ENCODE data around the gene NGLY1.

NGLY1 gene

GRCh38 chr3:25782636-25782937, 656 bp downstream of the NGLY1 start:
- Histone ChIP-seq H3K27me3 (ENCODE audit: low read depth, low read length) (no peaks in the 10 kb centered on the region), H3K9me3 (ENCODE audit: control insufficient read depth in 1 of 2, low read length in 2 of 2) (no peaks in the 10 kb centered on the region), H3K27ac (ENCODE audit: low read length) (peak overlapping the region; percentile 44), H3K4me1 (ENCODE audit: control insufficient read depth in 1 of 2, insufficient read depth in 2 of 2, low read length in 2 of 2) (peaks cover 0 to 16% of the 10 kb centered on the region in 2 donors), H3K36me3 (ENCODE audit: control insufficient read depth in 1 of 2, insufficient read depth in 2 of 2, low read length in 2 of 2) (peaks cover 2 to 8% of the 10 kb centered on the region in 2 donors), H3K4me3 (ENCODE audit: low read depth in 1 of 2, low read length in 2 of 2) (peak overlapping the region; percentile 83 to 91)

- Histone ChIP-seq H3K27ac (ENCODE audit: low read length) (no peak overlapping the region), H3K4me1 (ENCODE audit: control insufficient read depth in 1 of 2, insufficient read depth in 2 of 2, low read length in 2 of 2) (peaks cover 0 to 16% of the 10 kb centered on the region in 2 donors), H3K9me3 (ENCODE audit: control insufficient read depth in 1 of 2, low read length in 2 of 2) (no peaks in the 10 kb centered on the region), H3K4me3 (ENCODE audit: low read depth in 1 of 2, low read length in 2 of 2) (peak overlapping the region; percentile 83 to 91), H3K36me3 (ENCODE audit: control insufficient read depth in 1 of 2, insufficient read depth in 2 of 2, low read length in 2 of 2) (peaks cover 5 to 14% of the 10 kb centered on the region in 2 donors), H3K27me3 (ENCODE audit: low read depth, low read length) (no peaks in the 10 kb centered on the region)
These were observed 1.3 kb downstream of the NGLY1 start for GRCh38 chr3:25781758-25782594.

GRCh38 chr3:25781145-25781757, 2.0 kb downstream of the NGLY1 start:
- H3K4me3 ChIP-seq (ENCODE audit: low read depth in 1 of 2, low read length in 2 of 2): peak overlapping the region; percentile 17 to 83
- no peaks in the 10 kb centered on the region for H3K9me3 ChIP-seq (ENCODE audit: control insufficient read depth in 1 of 2, low read length in 2 of 2)
- H3K27me3 ChIP-seq (ENCODE audit: low read depth, low read length): no peaks in the 10 kb centered on the region
- peaks cover 0 to 16% of the 10 kb centered on the region in 2 donors for H3K4me1 ChIP-seq (ENCODE audit: control insufficient read depth in 1 of 2, insufficient read depth in 2 of 2, low read length in 2 of 2)
- H3K27ac ChIP-seq (ENCODE audit: low read length): no peak overlapping the region
- peaks cover 7 to 21% of the 10 kb centered on the region in 2 donors for H3K36me3 ChIP-seq (ENCODE audit: control insufficient read depth in 1 of 2, insufficient read depth in 2 of 2, low read length in 2 of 2)

GRCh38 chr3:25780618-25781017, 2.6 kb downstream of the NGLY1 start:
- Histone ChIP-seq H3K9me3 (ENCODE audit: control insufficient read depth in 1 of 2, low read length in 2 of 2) (no peaks in the 10 kb centered on the region), H3K4me3 (ENCODE audit: low read depth in 1 of 2, low read length in 2 of 2) (no peak overlapping the region), H3K4me1 (ENCODE audit: control insufficient read depth in 1 of 2, insufficient read depth in 2 of 2, low read length in 2 of 2) (peaks cover 0 to 16% of the 10 kb centered on the region in 2 donors), H3K27me3 (ENCODE audit: low read depth, low read length) (no peaks in the 10 kb centered on the region), H3K27ac (ENCODE audit: low read length) (no peak overlapping the region), H3K36me3 (ENCODE audit: control insufficient read depth in 1 of 2, insufficient read depth in 2 of 2, low read length in 2 of 2) (peaks cover 9 to 25% of the 10 kb centered on the region in 2 donors)

GRCh38 chr3:25775936-25776335, 7.3 kb downstream of the NGLY1 start:
- Histone ChIP-seq H3K4me3 (ENCODE audit: low read depth in 1 of 2, low read length in 2 of 2) (no peak overlapping the region), H3K27me3 (ENCODE audit: low read depth, low read length) (no peaks in the 10 kb centered on the region), H3K4me1 (ENCODE audit: control insufficient read depth in 1 of 2, insufficient read depth in 2 of 2, low read length in 2 of 2) (peaks cover 0 to under 1% of the 10 kb centered on the region in 2 donors), H3K36me3 (ENCODE audit: control insufficient read depth in 1 of 2, insufficient read depth in 2 of 2, low read length in 2 of 2) (peaks cover 9 to 40% of the 10 kb centered on the region in 2 donors), H3K27ac (ENCODE audit: low read length) (no peak overlapping the region), H3K9me3 (ENCODE audit: control insufficient read depth in 1 of 2, low read length in 2 of 2) (no peaks in the 10 kb centered on the region)

- peaks cover 4 to 7% of the 10 kb centered on the region in 2 donors for H3K36me3 ChIP-seq (ENCODE audit: control insufficient read depth in 1 of 2, insufficient read depth in 2 of 2, low read length in 2 of 2)
- no peaks in the 10 kb centered on the region for H3K9me3 ChIP-seq (ENCODE audit: control insufficient read depth in 1 of 2, low read length in 2 of 2)
- no peaks in the 10 kb centered on the region for H3K4me1 ChIP-seq (ENCODE audit: control insufficient read depth in 1 of 2, insufficient read depth in 2 of 2, low read length in 2 of 2)
- H3K27me3 ChIP-seq (ENCODE audit: low read depth, low read length): no peaks in the 10 kb centered on the region
- H3K27ac ChIP-seq (ENCODE audit: low read length): no peak overlapping the region
- no peak overlapping the region for H3K4me3 ChIP-seq (ENCODE audit: low read depth in 1 of 2, low read length in 2 of 2)
These were observed 14.4 kb downstream of the NGLY1 start for GRCh38 chr3:25768851-25769250.

GRCh38 chr3:25751725-25752124, 31.5 kb downstream of the NGLY1 start:
- H3K4me3 ChIP-seq (ENCODE audit: low read depth in 1 of 2, low read length in 2 of 2): no peak overlapping the region
- no peaks in the 10 kb centered on the region for H3K27me3 ChIP-seq (ENCODE audit: low read depth, low read length)
- H3K9me3 ChIP-seq (ENCODE audit: control insufficient read depth in 1 of 2, low read length in 2 of 2): no peaks in the 10 kb centered on the region
- H3K27ac ChIP-seq (ENCODE audit: low read length): no peak overlapping the region
- no peaks in the 10 kb centered on the region for H3K4me1 ChIP-seq (ENCODE audit: control insufficient read depth in 1 of 2, insufficient read depth in 2 of 2, low read length in 2 of 2)
- peaks cover 8 to 35% of the 10 kb centered on the region in 2 donors for H3K36me3 ChIP-seq (ENCODE audit: control insufficient read depth in 1 of 2, insufficient read depth in 2 of 2, low read length in 2 of 2)

- Histone ChIP-seq H3K4me1 (ENCODE audit: control insufficient read depth in 1 of 2, insufficient read depth in 2 of 2, low read length in 2 of 2) (no peaks in the 10 kb centered on the region), H3K9me3 (ENCODE audit: control insufficient read depth in 1 of 2, low read length in 2 of 2) (no peaks in the 10 kb centered on the region), H3K36me3 (ENCODE audit: control insufficient read depth in 1 of 2, insufficient read depth in 2 of 2, low read length in 2 of 2) (peaks cover under 1 to 35% of the 10 kb centered on the region in 2 donors), H3K27me3 (ENCODE audit: low read depth, low read length) (no peaks in the 10 kb centered on the region), H3K27ac (ENCODE audit: low read length) (no peak overlapping the region), H3K4me3 (ENCODE audit: low read depth in 1 of 2, low read length in 2 of 2) (no peak overlapping the region)
These were observed 32.2 kb downstream of the NGLY1 start for GRCh38 chr3:25751048-25751447.

GRCh38 chr3:25749031-25749581, 34.1 kb downstream of the NGLY1 start:
- Histone ChIP-seq H3K27me3 (ENCODE audit: low read depth, low read length) (no peaks in the 10 kb centered on the region), H3K9me3 (ENCODE audit: control insufficient read depth in 1 of 2, low read length in 2 of 2) (no peaks in the 10 kb centered on the region), H3K4me1 (ENCODE audit: control insufficient read depth in 1 of 2, insufficient read depth in 2 of 2, low read length in 2 of 2) (no peaks in the 10 kb centered on the region), H3K27ac (ENCODE audit: low read length) (no peak overlapping the region), H3K36me3 (ENCODE audit: control insufficient read depth in 1 of 2, insufficient read depth in 2 of 2, low read length in 2 of 2) (peaks cover 0 to 42% of the 10 kb centered on the region in 2 donors), H3K4me3 (ENCODE audit: low read depth in 1 of 2, low read length in 2 of 2) (no peak overlapping the region)

GRCh38 chr3:25748189-25748588, 35.1 kb downstream of the NGLY1 start:
- no peak overlapping the region for H3K27ac ChIP-seq (ENCODE audit: low read length)
- no peaks in the 10 kb centered on the region for H3K9me3 ChIP-seq (ENCODE audit: control insufficient read depth in 1 of 2, low read length in 2 of 2)
- H3K27me3 ChIP-seq (ENCODE audit: low read depth, low read length): no peaks in the 10 kb centered on the region
- H3K4me1 ChIP-seq (ENCODE audit: control insufficient read depth in 1 of 2, insufficient read depth in 2 of 2, low read length in 2 of 2): no peaks in the 10 kb centered on the region
- H3K4me3 ChIP-seq (ENCODE audit: low read depth in 1 of 2, low read length in 2 of 2): no peak overlapping the region
- peaks cover 0 to 42% of the 10 kb centered on the region in 2 donors for H3K36me3 ChIP-seq (ENCODE audit: control insufficient read depth in 1 of 2, insufficient read depth in 2 of 2, low read length in 2 of 2)

- H3K27ac ChIP-seq (ENCODE audit: low read length): no peak overlapping the region
- H3K36me3 ChIP-seq (ENCODE audit: control insufficient read depth in 1 of 2, insufficient read depth in 2 of 2, low read length in 2 of 2): peaks cover 0 to 42% of the 10 kb centered on the region in 2 donors
- H3K9me3 ChIP-seq (ENCODE audit: control insufficient read depth in 1 of 2, low read length in 2 of 2): no peaks in the 10 kb centered on the region
- no peak overlapping the region for H3K4me3 ChIP-seq (ENCODE audit: low read depth in 1 of 2, low read length in 2 of 2)
- peaks cover 0 to 1% of the 10 kb centered on the region in 2 donors for H3K4me1 ChIP-seq (ENCODE audit: control insufficient read depth in 1 of 2, insufficient read depth in 2 of 2, low read length in 2 of 2)
- H3K27me3 ChIP-seq (ENCODE audit: low read depth, low read length): no peaks in the 10 kb centered on the region
These were observed 36.2 kb downstream of the NGLY1 start for GRCh38 chr3:25747033-25747432.

Data from muscle layer of duodenum (tissue), 2 donors.